ENCODE data around the gene GRM3. TPM values are rescaled to one million over a fixed set of nuclear protein-coding genes. Genes with fewer than 3 reads are reported as not detected.

GRM3 gene
- total RNA-seq, 2 experiments from 2014 or later, result not detected

GRCh38 chr7:86844608-86845007, 200.9 kb downstream of the GRM3 start:
- Mint-ChIP-seq H3K9me3 (no peaks in the 10 kb centered on the region), H3K36me3 (no peaks in the 10 kb centered on the region), H3K4me1 (no peaks in the 10 kb centered on the region), H3K4me3 (no peak overlapping the region), H3K27ac (no peak overlapping the region), H3K27me3 (no peaks in the 10 kb centered on the region)
- no peak for ATAC-seq (ENCODE audit: low read depth)
- POLR2A ChIA-PET, result no interaction called here
- DNase-seq, result no peak

DNA sequence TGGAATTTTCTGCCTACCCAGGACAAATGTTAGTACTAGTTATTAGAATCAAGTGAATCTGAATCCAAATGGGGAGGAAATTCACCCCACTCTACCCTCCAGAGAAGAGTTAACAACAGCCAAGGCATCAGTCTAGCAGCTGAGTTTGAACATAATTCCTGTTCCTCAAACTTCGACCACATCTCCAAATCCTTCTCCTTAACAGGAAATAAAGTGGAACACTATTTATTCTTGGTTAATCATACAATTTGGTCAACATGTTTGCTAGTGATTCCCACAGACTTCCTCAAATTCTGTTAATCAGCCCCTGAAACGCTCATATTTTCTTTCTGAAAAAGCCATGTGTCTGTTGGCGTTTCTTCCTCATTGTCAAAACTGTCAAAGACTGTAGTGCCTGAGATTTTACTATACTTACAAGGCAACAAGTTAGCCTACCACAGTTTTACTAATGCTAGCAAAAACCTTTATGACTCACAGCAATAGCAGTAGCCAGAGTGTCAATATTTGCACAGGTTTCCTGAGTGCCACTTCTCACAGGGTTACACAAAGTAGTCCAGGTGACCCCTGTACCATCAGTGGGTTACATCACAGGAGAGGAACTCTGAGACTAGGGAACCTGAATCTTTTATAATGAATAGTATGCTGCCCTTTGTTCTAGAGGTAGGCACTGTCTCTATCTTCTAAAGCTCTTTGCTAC, 202.9 kb downstream of the GRM3 start:
- no peak overlapping the region for H3K4me3 Mint-ChIP-seq
- no peaks in the 10 kb centered on the region for H3K9me3 Mint-ChIP-seq
- H3K4me1 Mint-ChIP-seq, result no peaks in the 10 kb centered on the region
- POLR2A ChIA-PET, result no interaction called here
- no peaks in the 10 kb centered on the region for H3K36me3 Mint-ChIP-seq
- no peaks in the 10 kb centered on the region for H3K27me3 Mint-ChIP-seq
- DNase-seq (no peak), ATAC-seq (ENCODE audit: low read depth) (no peak)
- H3K27ac Mint-ChIP-seq, result no peak overlapping the region

DNA sequence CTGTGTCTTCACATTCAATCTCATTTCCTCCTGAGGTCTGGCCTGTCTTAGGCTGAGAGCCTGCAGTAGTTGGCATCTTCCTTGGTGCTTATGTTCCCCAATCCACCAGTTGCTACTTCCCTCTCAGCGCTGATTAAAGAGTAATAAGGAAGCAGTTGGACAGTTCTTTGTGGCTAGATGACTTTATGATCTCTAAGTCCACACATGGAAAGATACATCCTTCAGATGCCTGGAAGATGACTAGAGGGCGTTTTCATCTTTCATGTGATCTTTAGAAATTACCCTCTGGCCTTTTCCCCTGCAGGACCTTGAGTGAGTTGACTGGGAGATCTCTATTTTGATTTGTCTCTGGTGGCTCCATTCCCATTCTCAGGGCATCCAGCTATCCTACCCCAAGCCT, 204.5 kb downstream of the GRM3 start:
- ATAC-seq (ENCODE audit: low read depth), result no peak
- no peak for DNase-seq
- Mint-ChIP-seq H3K9me3 (no peaks in the 10 kb centered on the region), H3K4me1 (no peaks in the 10 kb centered on the region), H3K27me3 (no peaks in the 10 kb centered on the region), H3K36me3 (no peaks in the 10 kb centered on the region), H3K4me3 (no peak overlapping the region), H3K27ac (no peak overlapping the region)
- POLR2A ChIA-PET, result no interaction called here

DNA sequence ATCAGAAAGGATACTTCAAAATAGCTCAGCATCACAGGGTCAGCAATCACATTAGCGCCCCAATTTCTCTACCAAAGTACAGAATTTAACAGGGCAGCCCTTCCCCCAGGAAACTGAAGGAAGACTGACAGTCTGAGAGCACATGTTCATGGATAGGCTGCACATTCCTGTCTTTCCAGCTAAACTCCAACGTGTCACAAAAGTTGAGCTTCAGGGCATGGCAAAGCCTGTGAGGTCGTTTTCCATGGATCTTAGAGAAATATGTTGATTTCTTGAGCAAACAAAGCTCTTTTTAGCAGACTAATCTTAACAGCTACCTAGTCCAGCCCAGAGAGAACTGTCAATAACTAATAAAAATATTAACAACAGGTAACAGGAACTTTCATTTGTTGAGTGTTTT, 207.9 kb downstream of the GRM3 start:
- ATAC-seq (ENCODE audit: low read depth) (no peak), DNase-seq (no peak)

GRCh38 chr7:86863452-86863851, 219.7 kb downstream of the GRM3 start:
- Mint-ChIP-seq H3K9me3 (no peaks in the 10 kb centered on the region), H3K27me3 (peaks cover 3% of the 10 kb centered on the region), H3K27ac (no peak overlapping the region), H3K36me3 (no peaks in the 10 kb centered on the region), H3K4me3 (no peak overlapping the region), H3K4me1 (no peaks in the 10 kb centered on the region)
- POLR2A ChIA-PET, result no interaction called here
- ATAC-seq (ENCODE audit: low read depth) (no peak), DNase-seq (no peak)

More for the DNA sequence above, 207.9 kb downstream of the GRM3 start:
- no peaks in the 10 kb centered on the region for H3K27me3 Mint-ChIP-seq
- no peak overlapping the region for H3K27ac Mint-ChIP-seq
- no peaks in the 10 kb centered on the region for H3K4me1 Mint-ChIP-seq
- no peaks in the 10 kb centered on the region for H3K9me3 Mint-ChIP-seq
- POLR2A ChIA-PET, result no interaction called here
- H3K4me3 Mint-ChIP-seq, result no peak overlapping the region
- no peaks in the 10 kb centered on the region for H3K36me3 Mint-ChIP-seq

DNA sequence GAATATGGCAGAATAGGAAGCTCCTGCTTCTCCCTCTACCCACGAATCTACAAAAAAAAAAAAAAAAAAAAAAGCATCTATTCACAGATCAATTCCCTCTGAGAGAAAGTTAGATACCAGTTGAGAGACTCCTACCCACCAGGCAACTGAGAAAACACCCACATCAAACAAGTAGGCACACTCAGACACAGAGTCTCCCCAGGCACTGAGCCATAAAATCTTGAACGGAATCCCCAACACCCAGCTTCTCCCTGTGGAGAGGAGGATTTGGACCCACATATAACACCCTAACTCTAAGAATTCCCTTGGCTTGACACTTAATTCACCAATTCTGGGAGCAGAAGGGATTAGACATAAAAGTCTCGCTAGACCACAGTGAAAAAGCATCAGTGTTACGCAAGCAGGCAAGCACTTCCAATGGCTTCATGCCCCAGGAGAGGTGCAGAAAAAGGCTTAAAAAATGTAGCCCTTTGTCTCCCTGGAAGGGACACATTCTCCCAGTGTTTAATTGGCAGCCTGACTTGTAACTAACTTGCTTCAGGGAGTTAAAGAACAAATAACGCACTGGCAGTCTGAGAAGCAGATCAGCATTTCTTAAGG, 223.6 kb downstream of the GRM3 start:
- no peaks in the 10 kb centered on the region for H3K36me3 Mint-ChIP-seq
- ATAC-seq (ENCODE audit: low read depth) (no peak), DNase-seq (no peak)
- no peak overlapping the region for H3K27ac Mint-ChIP-seq
- H3K4me1 Mint-ChIP-seq, result no peaks in the 10 kb centered on the region
- H3K27me3 Mint-ChIP-seq, result no peaks in the 10 kb centered on the region
- no peak overlapping the region for H3K4me3 Mint-ChIP-seq
- no peaks in the 10 kb centered on the region for H3K9me3 Mint-ChIP-seq
- POLR2A ChIA-PET, result no interaction called here

DNA sequence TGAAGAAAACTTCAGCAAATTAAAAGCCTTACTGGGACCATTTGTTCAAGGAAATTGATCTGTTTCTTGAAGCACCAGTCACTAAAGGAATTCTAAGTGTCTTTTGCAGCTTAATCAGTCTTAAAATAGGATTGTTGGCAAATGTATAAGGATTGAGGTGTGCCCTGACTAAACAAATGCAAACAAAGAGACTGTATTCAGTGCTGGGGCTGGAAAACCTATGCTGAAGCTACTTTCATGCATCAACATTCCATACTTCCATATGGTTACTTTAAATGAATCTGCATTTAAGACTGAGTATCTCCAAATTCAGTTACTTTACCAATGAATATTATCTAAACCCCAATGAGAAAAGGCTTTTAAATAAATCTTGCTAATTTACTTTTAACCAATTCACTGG, 232.4 kb downstream of the GRM3 start:
- H3K27me3 Mint-ChIP-seq, result no peaks in the 10 kb centered on the region
- no peak for ATAC-seq (ENCODE audit: low read depth)
- H3K4me1 Mint-ChIP-seq, result no peaks in the 10 kb centered on the region
- H3K27ac Mint-ChIP-seq, result no peak overlapping the region
- H3K36me3 Mint-ChIP-seq, result no peaks in the 10 kb centered on the region
- H3K9me3 Mint-ChIP-seq, result no peaks in the 10 kb centered on the region
- POLR2A ChIA-PET, result no interaction called here
- no peak for DNase-seq
- H3K4me3 Mint-ChIP-seq, result no peak overlapping the region

DNA sequence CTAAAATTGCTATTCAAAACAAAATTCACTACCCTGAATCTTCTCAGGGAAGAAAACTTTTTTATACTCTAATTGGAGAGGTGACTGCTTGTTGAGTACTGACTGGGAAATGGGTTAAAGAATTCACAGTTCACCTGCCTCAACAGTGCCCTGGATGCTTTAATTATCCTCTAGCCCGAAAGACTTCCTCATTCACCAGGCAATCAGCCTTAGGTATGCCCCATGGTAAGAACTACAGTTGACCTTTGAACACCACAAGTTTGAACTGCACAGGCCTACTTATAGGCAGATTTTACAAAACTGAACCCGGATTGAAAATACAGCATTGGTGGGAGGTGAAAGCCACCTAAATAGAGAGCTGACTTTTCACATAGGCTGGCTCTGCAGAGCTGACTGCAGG, 240.4 kb downstream of the GRM3 start:
- Mint-ChIP-seq H3K27me3 (no peaks in the 10 kb centered on the region), H3K9me3 (no peaks in the 10 kb centered on the region), H3K4me3 (no peak overlapping the region), H3K27ac (no peak overlapping the region), H3K4me1 (no peaks in the 10 kb centered on the region), H3K36me3 (no peaks in the 10 kb centered on the region)
- DNase-seq (no peak), ATAC-seq (ENCODE audit: low read depth) (no peak)
- POLR2A ChIA-PET, result no interaction called here

DNA sequence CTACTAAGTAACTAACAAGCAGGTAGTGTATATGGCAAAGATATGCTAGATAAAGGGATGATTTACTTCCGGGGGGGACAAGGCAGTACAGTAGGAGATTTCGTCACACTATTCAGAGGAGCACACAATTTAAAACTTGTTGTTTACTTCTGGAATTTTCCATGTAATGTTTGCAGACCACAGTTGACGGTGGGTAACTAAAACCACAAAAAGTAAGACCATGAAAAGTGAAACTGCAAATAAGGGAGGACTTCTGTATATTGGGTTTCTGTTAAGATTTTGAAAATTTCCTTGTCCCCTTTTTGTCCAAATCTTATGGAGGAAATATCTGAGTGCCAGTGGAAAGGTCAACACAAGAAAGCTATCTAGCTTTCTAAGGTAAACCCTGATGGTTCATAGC, 245.8 kb downstream of the GRM3 start:
- DNase-seq, result no peak
- Mint-ChIP-seq H3K27me3 (no peaks in the 10 kb centered on the region), H3K4me3 (no peak overlapping the region), H3K9me3 (no peaks in the 10 kb centered on the region), H3K27ac (no peak overlapping the region), H3K4me1 (no peaks in the 10 kb centered on the region), H3K36me3 (no peaks in the 10 kb centered on the region)
- POLR2A ChIA-PET, result no interaction called here
- no peak for ATAC-seq (ENCODE audit: low read depth)

DNA sequence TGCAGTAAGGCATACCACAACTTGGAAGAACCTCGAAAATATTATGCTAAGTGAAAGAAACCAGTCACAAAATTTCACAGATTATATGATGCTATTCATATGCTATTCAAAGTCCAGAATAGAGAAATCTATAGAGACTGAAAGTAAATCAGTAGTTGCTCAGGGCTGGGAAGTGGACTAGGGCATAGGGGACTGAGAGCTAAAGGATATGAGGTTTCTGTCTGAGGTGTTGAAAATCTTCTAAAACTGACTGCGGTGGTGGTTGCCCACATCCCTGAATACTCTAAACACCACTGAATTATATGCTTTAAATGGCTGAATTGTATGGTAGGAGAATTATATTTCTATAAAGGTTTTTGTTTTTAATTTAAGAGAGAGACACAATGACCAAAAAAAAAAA, 254.5 kb downstream of the GRM3 start:
- POLR2A ChIA-PET, result no interaction called here
- no peak overlapping the region for H3K27ac Mint-ChIP-seq
- peaks cover 2% of the 10 kb centered on the region for H3K4me1 Mint-ChIP-seq
- H3K27me3 Mint-ChIP-seq, result peaks cover 5% of the 10 kb centered on the region
- H3K9me3 Mint-ChIP-seq, result no peaks in the 10 kb centered on the region
- DNase-seq (no peak), ATAC-seq (ENCODE audit: low read depth) (no peak)
- H3K36me3 Mint-ChIP-seq, result no peaks in the 10 kb centered on the region
- H3K4me3 Mint-ChIP-seq, result no peak overlapping the region

DNA sequence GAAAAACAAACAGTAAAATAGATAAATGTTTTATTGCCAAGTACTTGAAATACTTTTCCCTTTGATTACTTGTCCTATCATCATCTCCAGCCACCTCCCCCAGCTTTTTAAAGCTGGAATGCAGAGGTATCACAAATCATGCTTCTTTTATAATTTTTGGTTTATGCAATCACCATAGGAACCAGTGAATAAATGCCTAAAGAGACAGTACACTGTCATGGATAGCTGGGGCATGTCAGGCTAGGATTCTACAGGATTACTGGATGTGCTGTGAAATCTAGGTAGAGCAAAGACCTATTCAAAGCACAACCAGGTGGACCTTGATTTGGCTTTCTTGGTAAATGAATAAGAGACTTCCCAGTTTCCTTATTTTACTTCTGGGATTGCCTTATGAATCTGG, 257.2 kb downstream of the GRM3 start:
- H3K9me3 Mint-ChIP-seq, result no peaks in the 10 kb centered on the region
- peaks cover 5% of the 10 kb centered on the region for H3K27me3 Mint-ChIP-seq
- no peak overlapping the region for H3K4me3 Mint-ChIP-seq
- POLR2A ChIA-PET, result no interaction called here
- H3K4me1 Mint-ChIP-seq, result peaks cover 2% of the 10 kb centered on the region
- ATAC-seq (ENCODE audit: low read depth), result no peak
- no peak overlapping the region for H3K27ac Mint-ChIP-seq
- no peaks in the 10 kb centered on the region for H3K36me3 Mint-ChIP-seq
- no peak for DNase-seq

DNA sequence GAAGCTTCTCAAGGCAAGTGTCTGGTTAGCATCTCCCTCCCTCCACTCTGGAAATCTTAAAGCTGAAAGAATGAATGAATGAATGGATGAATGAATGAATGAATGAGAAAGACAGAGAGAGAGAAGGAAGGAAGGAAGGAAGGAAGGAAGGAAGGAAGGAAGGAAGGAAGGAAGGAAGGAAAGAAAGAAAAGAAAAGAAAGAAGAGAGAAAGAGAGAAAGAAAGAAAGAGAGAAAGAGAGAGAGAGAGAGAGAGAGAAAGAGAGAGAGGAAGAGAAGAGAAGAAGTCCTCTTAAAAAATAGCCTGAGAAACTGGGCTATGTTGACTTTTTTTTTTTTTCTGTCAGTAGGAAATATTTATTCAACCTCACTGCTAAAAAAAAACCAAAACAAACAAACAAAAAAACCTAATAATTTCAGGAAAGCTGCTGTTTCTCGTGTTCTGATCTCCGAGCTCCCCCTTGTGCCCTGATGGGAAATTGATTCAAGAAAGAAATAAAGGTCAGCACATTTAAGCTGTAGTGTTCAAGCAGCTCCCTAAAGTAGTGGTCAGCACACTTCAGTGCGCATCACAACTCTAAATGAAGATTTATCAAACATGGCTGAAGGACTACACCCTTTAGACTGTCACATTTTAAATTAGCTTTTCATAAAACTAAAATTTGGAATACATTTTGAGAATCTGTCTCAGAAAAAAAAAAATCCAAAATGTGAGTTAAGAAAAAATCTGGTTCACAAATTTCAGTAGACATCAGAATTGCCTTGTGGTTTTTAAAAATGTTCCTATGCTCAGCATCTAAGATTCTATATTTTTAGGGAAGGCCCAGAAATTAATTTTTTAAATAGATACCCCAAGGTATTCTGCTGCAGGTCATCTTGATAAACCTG, 261.5 kb downstream of the GRM3 start:
- Mint-ChIP-seq H3K9me3 (no peaks in the 10 kb centered on the region), H3K4me3 (no peak overlapping the region), H3K4me1 (no peaks in the 10 kb centered on the region), H3K27ac (no peak overlapping the region), H3K27me3 (peaks cover 7% of the 10 kb centered on the region), H3K36me3 (no peaks in the 10 kb centered on the region)
- POLR2A ChIA-PET, result interaction anchor here (0.7 kb wide), 1 partner anchor 710 kb away, joined by 3 read pairs; no protein-coding TSS in a partner anchor
- ATAC-seq (ENCODE audit: low read depth) (no peak), DNase-seq (no peak)

DNA sequence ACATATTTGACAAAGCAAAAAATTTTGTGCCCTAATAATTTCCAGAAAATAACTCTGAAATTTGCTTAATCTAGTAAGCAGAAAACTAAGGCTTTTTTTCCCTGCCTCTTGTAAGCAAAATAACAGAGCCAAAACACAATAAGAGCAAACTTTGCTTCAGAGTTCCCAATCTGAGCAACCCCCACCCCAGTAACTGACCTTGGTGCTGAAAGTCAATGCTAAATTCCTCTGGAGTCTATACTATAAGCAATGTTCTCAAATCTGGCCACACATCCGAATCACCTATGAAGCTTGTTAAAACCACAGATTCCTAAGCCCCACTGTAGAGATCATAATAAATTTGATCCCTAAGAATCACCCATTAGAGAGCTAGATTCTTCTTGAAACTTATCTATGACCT, 265.2 kb downstream of the GRM3 start:
- no peaks in the 10 kb centered on the region for H3K4me1 Mint-ChIP-seq
- DNase-seq (no peak), ATAC-seq (ENCODE audit: low read depth) (no peak)
- POLR2A ChIA-PET, result no interaction called here
- no peaks in the 10 kb centered on the region for H3K36me3 Mint-ChIP-seq
- no peak overlapping the region for H3K4me3 Mint-ChIP-seq
- H3K27ac Mint-ChIP-seq, result no peak overlapping the region
- no peaks in the 10 kb centered on the region for H3K9me3 Mint-ChIP-seq
- H3K27me3 Mint-ChIP-seq, result peaks cover 4% of the 10 kb centered on the region

DNA sequence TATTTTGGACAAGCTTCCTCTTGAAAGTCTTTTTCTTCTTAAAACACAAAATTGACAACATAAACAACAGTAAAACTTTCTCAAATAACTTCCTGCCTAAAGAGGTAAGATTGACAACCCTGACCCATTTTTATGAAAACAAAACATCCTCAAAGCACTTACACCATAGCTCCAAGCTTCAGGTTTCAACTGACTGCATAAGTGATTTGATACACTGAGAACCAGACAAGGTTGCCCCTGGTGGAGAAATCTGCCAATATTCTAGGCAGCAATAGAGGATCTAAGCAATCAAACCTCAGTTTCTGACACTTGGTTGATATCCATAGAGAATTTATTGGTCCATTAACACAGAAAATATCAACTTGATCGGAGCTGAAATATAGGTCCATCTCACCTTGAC, 267.9 kb downstream of the GRM3 start:
- POLR2A ChIA-PET, result no interaction called here
- Mint-ChIP-seq H3K27me3 (peaks cover 4% of the 10 kb centered on the region), H3K9me3 (no peaks in the 10 kb centered on the region), H3K36me3 (no peaks in the 10 kb centered on the region), H3K4me1 (no peaks in the 10 kb centered on the region), H3K27ac (no peak overlapping the region), H3K4me3 (no peak overlapping the region)
- ATAC-seq (ENCODE audit: low read depth) (no peak), DNase-seq (no peak)
